Smooth muscle cell of bladder (primary cell): Measurements from ENCODE around the gene ILF2. TPM values are rescaled to one million over a fixed set of nuclear protein-coding genes. Genes with fewer than 3 reads are reported as not detected.

Experiments
- total RNA-seq: library from RNA; depleted of rRNA; stranded (reverse); fragments of >200 nt; gene quantifications from 2 replicates; pipeline ENCODE4 v1.2.3, GENCODE V29; 2014

The ILF2 gene
- 145 and 148 TPM in 2 replicates for total RNA-seq

GRCh38 chr1:153670859-153671627 is at the start of gene ILF2:
Gene ILF2, minus strand, starts transcription at chr1:153670993. Its CDS starts 71 bp downstream, at chr1:153670922.

GRCh38 chr1:153678519-153679336 is 7.9 kb upstream of the ILF2 start, which contains the start of gene NPR1:
Gene NPR1, plus strand, starts transcription at chr1:153678688. Its CDS starts 421 bp downstream, at chr1:153679109.

GRCh38 chr1:153658400-153659174 is 12.2 kb downstream of the ILF2 start, which contains the start of gene SNAPIN:
Gene SNAPIN, plus strand, starts transcription at chr1:153658703. Its CDS starts 41 bp downstream, at chr1:153658744.

DNA sequence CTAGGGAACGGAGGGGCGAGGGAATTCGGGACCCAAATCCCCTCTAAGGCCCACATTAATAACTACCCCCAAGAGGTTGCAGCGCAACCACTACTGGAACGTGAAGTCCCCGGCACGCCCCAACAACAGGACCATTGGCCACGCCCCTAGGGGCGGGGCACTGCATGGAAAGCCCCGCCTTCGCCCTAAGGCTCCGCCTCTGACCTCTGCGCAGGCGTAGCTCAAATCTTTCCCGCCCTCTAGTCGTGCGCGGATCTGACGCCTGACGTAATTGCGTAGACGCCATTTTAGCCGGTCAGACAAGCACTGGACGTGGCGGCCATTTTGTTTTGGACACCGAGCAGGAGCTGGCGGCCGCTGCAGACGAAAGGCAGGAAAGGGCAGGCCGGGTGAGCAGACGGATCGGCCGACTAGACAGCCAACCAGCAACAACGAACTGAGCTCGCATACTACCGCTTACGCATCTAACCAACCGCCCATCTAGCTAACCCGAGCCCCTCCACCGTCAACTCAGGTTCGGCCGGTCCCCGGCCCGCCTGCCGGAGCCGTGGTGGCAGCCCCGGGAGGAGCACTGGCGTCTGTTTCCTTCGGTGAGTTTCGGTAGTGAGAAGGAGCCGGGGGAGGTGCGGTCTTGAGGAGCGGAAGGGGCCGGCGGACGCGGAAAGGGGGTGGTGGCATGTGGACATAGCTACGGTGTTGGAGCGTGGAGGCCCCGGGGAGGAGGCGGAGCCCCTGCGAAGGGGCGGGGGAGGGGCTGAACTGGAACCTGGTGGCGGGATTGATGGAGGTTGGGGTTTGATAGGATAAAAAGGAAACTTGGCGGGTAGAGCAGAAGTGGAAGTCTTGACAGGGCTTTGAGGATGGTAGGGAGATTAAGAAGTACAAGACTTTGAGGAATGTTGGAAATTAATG is 36.8 kb downstream of the ILF2 start, which contains the start of gene CHTOP:
Gene CHTOP, plus strand, starts transcription at position 313 of the 912 bp plus-strand sequence. CDS start 2,523 bp downstream, outside the sequence.

GRCh38 chr1:153627715-153628626 is 42.8 kb downstream of the ILF2 start, which contains the start of gene S100A1:
Gene S100A1, plus strand, starts transcription at chr1:153628434. Its CDS starts 2,088 bp downstream, at chr1:153630522.

DNA sequence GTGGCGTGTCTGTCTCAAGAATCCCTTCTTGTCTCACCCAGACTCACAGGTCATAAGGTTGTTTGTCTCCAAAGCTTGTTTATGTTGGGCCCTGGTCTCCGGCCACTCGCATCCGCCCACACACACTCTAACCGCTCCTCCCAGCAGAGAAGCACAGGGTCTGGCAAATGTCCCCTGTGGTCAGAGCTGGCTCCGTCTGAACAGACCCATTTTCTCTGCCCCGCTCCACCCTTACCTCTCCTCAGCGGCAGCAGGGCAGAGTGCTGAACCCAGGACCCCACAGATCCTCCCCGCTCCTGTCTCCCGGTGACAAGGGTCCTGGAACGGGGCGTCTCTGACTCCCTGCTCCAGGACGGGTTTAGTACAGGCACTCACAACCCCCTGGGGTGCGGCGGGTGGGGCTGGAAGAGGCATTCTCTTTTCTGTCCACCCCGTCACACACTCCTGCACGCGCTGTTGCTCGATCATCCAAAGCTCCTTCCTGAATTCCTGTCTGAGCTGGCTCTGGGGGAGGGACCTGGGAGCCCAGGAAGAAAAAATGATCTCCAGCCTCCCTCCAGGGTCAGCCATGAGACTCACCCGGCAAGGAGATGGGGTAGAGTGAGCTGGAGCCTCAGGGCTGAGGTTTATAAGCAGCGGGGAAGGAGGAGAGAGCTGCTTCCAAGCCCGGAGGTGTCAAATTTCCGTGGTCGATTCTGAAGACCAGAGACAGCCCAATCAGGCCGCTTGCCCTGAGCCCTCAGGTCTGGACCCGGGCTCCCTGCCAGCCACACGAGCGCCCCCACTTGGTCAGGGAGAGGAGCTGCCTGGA is 43.7 kb downstream of the ILF2 start, which contains the start of gene S100A13:
Gene S100A13, minus strand, starts transcription at position 602 of the 811 bp plus-strand sequence. CDS start 1,033 bp downstream, outside the sequence.

GRCh38 chr1:153616144-153616916 is 54.5 kb downstream of the ILF2 start, which contains the start of gene S100A14:
Gene S100A14, minus strand, starts transcription at chr1:153616325. Its CDS starts 467 bp downstream, at chr1:153615858.

GRCh38 chr1:153612755-153613331 is 58.0 kb downstream of the ILF2 start, which contains the start of gene S100A16:
Gene S100A16, minus strand, starts transcription at chr1:153613137. Its CDS starts 4,986 bp downstream, at chr1:153608151.

Other genes starting within 250 kb of the ILF2 start
- gene S100A7, start 210.3 kb downstream of the ILF2 start, total RNA-seq = not detected in 2 replicates
- 1,840 and 3,415 TPM in 2 replicates for gene S100A6, start 135.0 kb downstream of the ILF2 start, total RNA-seq
- gene S100A5, start 130.1 kb downstream of the ILF2 start, total RNA-seq = 1.1 TPM in 1 of 2 replicates, not detected in the other
- gene S100A4, start 125.2 kb downstream of the ILF2 start, total RNA-seq = 191 and 237 TPM in 2 replicates
- 8.2 and 10.4 TPM in 2 replicates for gene S100A3, start 121.7 kb downstream of the ILF2 start, total RNA-seq
- gene S100A2, start 105.1 kb downstream of the ILF2 start, total RNA-seq = 1.8 and 2.6 TPM in 2 replicates
- gene S100A16, start 57.9 kb downstream of the ILF2 start, total RNA-seq = 84.3 and 106 TPM in 2 replicates
- 0.18 and 0.28 TPM in 2 replicates for gene S100A14, start 54.7 kb downstream of the ILF2 start, total RNA-seq
- gene S100A13, start 43.5 kb downstream of the ILF2 start, total RNA-seq = 132 and 199 TPM in 2 replicates
- not detected in 2 replicates for gene S100A1, start 42.6 kb downstream of the ILF2 start, total RNA-seq
- gene CHTOP, start 36.9 kb downstream of the ILF2 start, total RNA-seq = 21.5 and 24.2 TPM in 2 replicates
- gene SNAPIN, start 12.3 kb downstream of the ILF2 start, total RNA-seq = 51.9 and 63.6 TPM in 2 replicates
- gene NPR1, start 7.7 kb upstream of the ILF2 start, total RNA-seq = 0.57 and 1.5 TPM in 2 replicates
- 18.3 and 24.3 TPM in 2 replicates for gene INTS3, start 57.1 kb upstream of the ILF2 start, total RNA-seq
- gene SLC27A3, start 104.4 kb upstream of the ILF2 start, total RNA-seq = 9.8 and 16.3 TPM in 2 replicates